ENCODE results near the gene USH2A.

- TF ChIP-seq CTCF (IDR thresholded peaks at IDR 0.05) (no peak), POLR2AphosphoS5 (IDR thresholded peaks at IDR 0.05; ENCODE audit: low read depth, low read length) (no peak), NFIC (IDR thresholded peaks at IDR 0.05; ENCODE audit: borderline replicate concordance) (no peak), EZH2phosphoT487 (IDR thresholded peaks at IDR 0.05; ENCODE audit: borderline replicate concordance, low read depth) (no peak), REST (IDR thresholded peaks at IDR 0.05; ENCODE audit: low read depth, low read length) (no peak), GABPA (IDR thresholded peaks at IDR 0.05; ENCODE audit: low read depth) (no peak), FOXM1 (IDR thresholded peaks at IDR 0.05; ENCODE audit: low read depth) (no peak), PBX3 (IDR thresholded peaks at IDR 0.05) (no peak), RXRA (IDR thresholded peaks at IDR 0.05; ENCODE audit: borderline replicate concordance, low read depth) (no peak), RFX5 (IDR thresholded peaks at IDR 0.05; ENCODE audit: low read length) (no peak), FOXJ3 (CRISPR knock-in tag; IDR thresholded peaks at IDR 0.05) (no peak), TEAD4 (IDR thresholded peaks at IDR 0.05; ENCODE audit: borderline replicate concordance, insufficient read depth) (no peak), RCOR1 (IDR thresholded peaks at IDR 0.05; ENCODE audit: low read length) (no peak), MXI1 (IDR thresholded peaks at IDR 0.05; ENCODE audit: low read depth, low read length) (no peak)
Measured at GRCh38 chr1:216387782-216388181, 35.5 kb downstream of the USH2A start.
